SU-DHL-6 (cell line): ENCODE measurements around the gene ZHX3.

Experiments used
- H2AFZ ChIP-seq: fragments of 200-600 bp; sonication (generic); 2 replicates; pipeline ENCODE4 v1.6.1; 2014; ENCODE audit warnings: low read depth, mild to moderate bottlenecking, moderate library complexity, mixed read lengths, antibody characterized with exemption, low read length; ENCODE audit not compliant: severe bottlenecking
- H3F3A ChIP-seq: fragments of 200-600 bp; shearing (Covaris generic); 2 replicates; pipeline ENCODE4 v1.6.0; 2016; ENCODE audit warnings: antibody characterized with exemption, mild to moderate bottlenecking; ENCODE audit not compliant: insufficient read depth
- H3K27ac ChIP-seq: fragments of 200-600 bp; sonication (generic); 2 replicates; pipeline ENCODE4 v1.5.1; 2016; ENCODE audit warnings: low read depth, mild to moderate bottlenecking, low read length, moderate library complexity, mixed read lengths
- H3K27me3 ChIP-seq: fragments of 200-600 bp; sonication (generic), shearing (Covaris generic); 2 replicates; pipeline ENCODE4 v1.6.0; 2014; ENCODE audit warnings: mild to moderate bottlenecking, low read length
- H3K36me3 ChIP-seq: fragments of 200-600 bp; sonication (generic); 2 replicates; pipeline ENCODE4 v1.6.1; 2014; ENCODE audit warnings: mild to moderate bottlenecking, low read length, mixed read lengths
- H3K4me2 ChIP-seq: fragments of 300-600, 200-600 bp; shearing (Covaris generic), sonication (generic); 2 replicates; pipeline ENCODE4 v1.6.0; 2014; ENCODE audit warnings: low read length, low read depth, mild to moderate bottlenecking; ENCODE audit not compliant: poor library complexity, severe bottlenecking
- H3K4me3 ChIP-seq: fragments of 200-600 bp; sonication (generic); 2 replicates; pipeline ENCODE4 v1.5.1; 2014; ENCODE audit warnings: antibody characterized with exemption, low read length, mild to moderate bottlenecking, mixed read lengths; ENCODE audit not compliant: insufficient read depth, poor library complexity, severe bottlenecking
- H3K79me2 ChIP-seq: fragments of 200-600 bp; sonication (generic); 2 replicates; pipeline ENCODE4 v1.6.1; 2014; ENCODE audit warnings: mild to moderate bottlenecking, low read length, moderate library complexity; ENCODE audit not compliant: insufficient read depth
- H3K9ac ChIP-seq: fragments of 200-600 bp; sonication (generic); 2 replicates; pipeline ENCODE4 v1.7.0; 2014; ENCODE audit warnings: mild to moderate bottlenecking, low read length
- H3K9me2 ChIP-seq: fragments of 200-600 bp; sonication (generic); replicated peaks from 2 replicates; pipeline ENCODE4 v1.6.1; 2014; ENCODE audit warnings: low read length; ENCODE audit not compliant: insufficient read depth
- H3K9me3 ChIP-seq: fragments of 200-600 bp; sonication (generic); 2 replicates; pipeline ENCODE4 v1.6.1; 2014; ENCODE audit warnings: low read length, mixed read lengths; ENCODE audit not compliant: insufficient read depth
- H4K20me1 ChIP-seq: fragments of 200-600 bp; sonication (generic); 2 replicates; pipeline ENCODE4 v1.6.1; 2014; ENCODE audit warnings: low read depth, mild to moderate bottlenecking, antibody characterized with exemption, low read length, moderate library complexity, mixed read lengths
- CTCF ChIP-seq: fragments of 200-600 bp; sonication (generic); IDR thresholded peaks from one replicate; pipeline ENCODE4 v1.5.1; 2017; ENCODE audit warnings: antibody characterized with exemption, mild to moderate bottlenecking, low read length, moderate library complexity; ENCODE audit not compliant: insufficient read depth, poor library complexity, severe bottlenecking
- EZH2phosphoT487 ChIP-seq: fragments of 200-600 bp; sonication (generic), shearing (Covaris generic); conservative IDR thresholded peaks from 2 replicates; pipeline ENCODE4 v1.6.1; 2018; ENCODE audit warnings: mild to moderate bottlenecking, antibody characterized with exemption, low read length, moderate library complexity, mixed read lengths

Gene ZHX3

GRCh38 chr20:41213150-41213820 is 104.2 kb downstream of the ZHX3 start:
- no peak overlapping the region for H3K27ac ChIP-seq
- no peaks in the 10 kb centered on the region for H3K36me3 ChIP-seq
- no peak overlapping the region for H2AFZ ChIP-seq
- H3K9me3 ChIP-seq: no peaks in the 10 kb centered on the region
- no peak overlapping the region for H3K4me3 ChIP-seq
- no peaks in the 10 kb centered on the region for H3K9me2 ChIP-seq
- no peaks in the 10 kb centered on the region for H3K79me2 ChIP-seq
- TF ChIP-seq CTCF: no peak
- no peak for TF ChIP-seq EZH2phosphoT487
- no peak overlapping the region for H3K4me2 ChIP-seq
- H4K20me1 ChIP-seq: no peaks in the 10 kb centered on the region
- no peaks in the 10 kb centered on the region for H3K27me3 ChIP-seq
- no peak overlapping the region for H3K9ac ChIP-seq
- no peaks in the 10 kb centered on the region for H3F3A ChIP-seq

- H3K9me3 ChIP-seq: no peaks in the 10 kb centered on the region
- no peaks in the 10 kb centered on the region for H3K27me3 ChIP-seq
- H3K79me2 ChIP-seq: no peaks in the 10 kb centered on the region
- H4K20me1 ChIP-seq: no peaks in the 10 kb centered on the region
- no peak for TF ChIP-seq CTCF
- no peak for TF ChIP-seq EZH2phosphoT487
- H3K9me2 ChIP-seq: no peaks in the 10 kb centered on the region
- no peak overlapping the region for H2AFZ ChIP-seq
- no peak overlapping the region for H3K9ac ChIP-seq
- H3K36me3 ChIP-seq: no peaks in the 10 kb centered on the region
- H3K4me2 ChIP-seq: no peak overlapping the region
- no peak overlapping the region for H3K4me3 ChIP-seq
- H3F3A ChIP-seq: no peaks in the 10 kb centered on the region
- H3K27ac ChIP-seq: no peak overlapping the region
These were observed 112.2 kb downstream of the ZHX3 start for GRCh38 chr20:41205313-41205712.

- H3K27ac ChIP-seq: no peak overlapping the region
- no peaks in the 10 kb centered on the region for H3K27me3 ChIP-seq
- H3K4me2 ChIP-seq: no peak overlapping the region
- H3F3A ChIP-seq: no peaks in the 10 kb centered on the region
- H3K9me2 ChIP-seq: no peaks in the 10 kb centered on the region
- H3K9ac ChIP-seq: no peak overlapping the region
- TF ChIP-seq EZH2phosphoT487: no peak
- no peak for TF ChIP-seq CTCF
- no peaks in the 10 kb centered on the region for H4K20me1 ChIP-seq
- no peaks in the 10 kb centered on the region for H3K79me2 ChIP-seq
- H3K4me3 ChIP-seq: no peak overlapping the region
- no peaks in the 10 kb centered on the region for H3K9me3 ChIP-seq
- H3K36me3 ChIP-seq: no peaks in the 10 kb centered on the region
- H2AFZ ChIP-seq: no peak overlapping the region
These were observed 112.9 kb downstream of the ZHX3 start for GRCh38 chr20:41204304-41205265.
